Left renal pelvis (tissue), 4 donors: ENCODE data around the gene KLHDC4. TPM values are rescaled to one million over a fixed set of nuclear protein-coding genes. Genes with fewer than 3 reads are reported as not detected.

ENCODE experiments used
- DNase-seq, 4 donors: peaks; one replicate each; pipeline ENCODE4 v3.0.0-alpha.2; 2013; ENCODE audit warnings: low read depth in 4 of 4, low spot score in 3 of 4
- polyA plus RNA-seq, 4 donors: library from polyadenylated mRNA; unstranded; fragments of 120-200 nt; gene quantifications; one replicate each; pipeline ENCODE4 v1.2.1, GENCODE V29; 2013; ENCODE audit not compliant: insufficient read length in 4 of 4

Gene KLHDC4
- polyA plus RNA-seq, 4 donors, result 20.7 to 42.1 (median 24.9) TPM

DNA sequence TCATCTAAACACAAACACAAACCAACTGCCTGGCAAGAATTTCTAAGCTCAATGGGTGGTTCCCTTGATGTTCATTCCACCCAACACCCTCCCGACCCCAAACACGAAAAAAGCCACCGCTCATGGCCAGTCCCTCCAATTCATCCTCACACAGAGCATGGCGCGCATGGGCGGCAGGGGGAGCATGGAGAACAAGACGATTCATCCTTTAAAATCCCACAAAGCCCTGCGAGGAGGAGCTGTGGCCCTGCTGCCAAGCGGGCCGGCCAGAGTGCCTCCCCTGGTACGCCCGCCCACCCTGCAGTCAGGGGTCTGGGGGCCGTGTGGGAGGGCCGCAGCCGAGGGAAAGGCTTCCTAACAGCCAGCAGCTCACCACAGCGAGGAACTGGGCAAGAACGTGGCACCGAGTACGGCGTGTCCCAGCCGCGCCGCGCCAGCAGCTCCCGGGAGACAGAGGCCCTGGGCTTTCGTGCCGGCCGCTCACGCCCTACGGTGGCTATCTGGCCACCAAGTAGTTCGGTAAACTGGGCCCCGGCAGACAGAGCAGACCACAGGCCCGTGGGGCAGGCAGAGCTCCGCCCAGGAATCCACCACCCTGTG lies 60.9 kb downstream of the KLHDC4 start:
- DNase-seq, result no peak

GRCh38 chr16:87703835-87704375 lies 61.9 kb downstream of the KLHDC4 start:
- DNase-seq, result no peak

- no peak for DNase-seq
These were observed 62.7 kb downstream of the KLHDC4 start for GRCh38 chr16:87703071-87703470.

GRCh38 chr16:87702325-87702811 lies 63.4 kb downstream of the KLHDC4 start:
- DNase-seq, result no peak

DNA sequence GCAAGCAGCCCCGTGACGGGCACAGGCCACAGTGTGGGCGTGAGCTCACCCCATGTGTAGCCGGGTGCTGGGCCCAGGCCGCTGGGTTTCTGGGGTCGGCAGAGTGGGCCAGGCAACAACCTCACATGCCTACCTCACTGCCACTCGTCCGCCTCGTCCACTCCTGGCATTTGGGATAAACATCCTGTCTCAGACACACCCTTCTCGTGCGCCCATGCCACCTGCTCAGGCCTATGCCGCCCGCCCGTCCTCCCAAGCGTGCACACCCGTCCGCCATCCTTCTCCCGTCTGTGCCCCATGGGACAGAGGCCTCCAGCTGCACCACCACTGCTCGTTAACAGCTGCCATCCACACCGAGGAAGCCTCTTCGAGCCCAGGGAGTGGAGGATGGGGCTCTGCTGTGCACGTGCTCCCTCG lies 64.3 kb downstream of the KLHDC4 start:
- no peak for DNase-seq

- DNase-seq, result no peak
These were observed 64.7 kb downstream of the KLHDC4 start for GRCh38 chr16:87701078-87701460.

DNA sequence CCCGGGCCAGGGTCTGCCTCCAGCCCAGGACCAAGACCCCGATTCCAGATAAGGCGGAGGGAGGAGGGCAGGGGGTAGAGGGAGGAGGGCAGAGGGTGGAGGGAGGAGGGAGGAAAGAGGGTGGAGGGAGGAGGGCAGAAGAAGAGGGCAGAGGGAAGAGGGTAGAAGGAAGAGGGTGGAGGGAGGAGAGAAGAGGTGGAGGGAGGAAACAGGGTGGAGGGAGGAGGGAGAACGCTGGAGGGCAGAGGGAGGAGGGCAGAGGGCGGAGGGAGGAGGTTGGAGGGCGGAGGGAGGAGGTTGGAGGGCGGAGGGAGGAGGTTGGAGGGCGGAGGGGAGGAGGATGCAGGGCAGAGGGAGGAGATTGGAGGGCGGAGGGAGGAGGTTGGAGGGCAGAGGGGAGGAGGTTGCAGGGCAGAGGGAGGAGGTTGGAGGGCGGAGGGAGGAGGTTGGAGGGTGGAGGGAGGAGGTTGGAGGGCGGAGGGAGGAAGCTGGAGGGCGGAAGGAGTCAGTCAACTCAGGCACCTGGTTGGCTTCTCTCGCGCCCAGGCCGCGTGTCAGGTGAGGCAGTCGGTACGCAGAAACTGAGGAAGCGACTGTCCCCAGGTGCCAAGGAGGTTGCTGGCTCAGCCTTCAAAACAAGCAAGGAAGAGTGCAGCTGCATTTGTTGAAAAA lies 65.2 kb downstream of the KLHDC4 start:
- DNase-seq, result no peak

DNA sequence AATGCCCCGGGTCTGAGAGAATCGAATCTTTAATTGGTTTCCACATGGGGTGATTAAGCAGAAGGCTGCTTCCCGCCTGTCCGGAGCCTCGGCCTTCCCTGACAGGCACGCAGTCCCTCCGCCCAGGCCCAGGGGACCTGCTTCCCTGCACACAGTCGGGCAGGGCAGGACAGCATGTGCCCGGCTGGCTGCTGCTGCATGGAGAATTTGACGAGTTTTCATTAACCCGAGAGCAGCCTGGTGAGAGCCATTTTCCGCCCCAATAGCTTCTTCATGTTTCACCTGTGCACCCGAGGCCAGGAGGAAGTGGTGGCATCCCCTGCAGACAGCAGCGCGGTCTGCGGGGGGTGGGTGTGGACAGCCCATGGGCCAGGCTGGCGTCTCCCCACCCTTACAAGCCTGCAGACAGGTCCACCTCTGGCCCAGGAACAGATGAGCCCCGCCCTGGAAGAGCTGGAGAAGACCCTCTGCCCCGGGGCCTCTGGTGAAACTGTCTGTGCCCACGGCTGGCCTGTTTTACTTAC lies 67.0 kb downstream of the KLHDC4 start:
- DNase-seq, result no peak

- DNase-seq, result no peak
These were observed 67.5 kb downstream of the KLHDC4 start for GRCh38 chr16:87698241-87698640.

GRCh38 chr16:87697792-87698191 lies 68.0 kb downstream of the KLHDC4 start:
- DNase-seq, result no peak

- no peak for DNase-seq
These were observed 68.5 kb downstream of the KLHDC4 start for GRCh38 chr16:87697256-87697655.

GRCh38 chr16:87696726-87697125 lies 69.1 kb downstream of the KLHDC4 start:
- DNase-seq, result no peak

GRCh38 chr16:87695534-87695933 lies 70.3 kb downstream of the KLHDC4 start:
- no peak for DNase-seq

GRCh38 chr16:87694441-87695125 lies 71.2 kb downstream of the KLHDC4 start:
- no peak for DNase-seq

- no peak for DNase-seq
These were observed 72.0 kb downstream of the KLHDC4 start for GRCh38 chr16:87693827-87694226.

GRCh38 chr16:87692756-87693155 lies 73.0 kb downstream of the KLHDC4 start:
- no peak for DNase-seq

GRCh38 chr16:87692176-87692575 lies 73.6 kb downstream of the KLHDC4 start:
- no peak for DNase-seq

DNA sequence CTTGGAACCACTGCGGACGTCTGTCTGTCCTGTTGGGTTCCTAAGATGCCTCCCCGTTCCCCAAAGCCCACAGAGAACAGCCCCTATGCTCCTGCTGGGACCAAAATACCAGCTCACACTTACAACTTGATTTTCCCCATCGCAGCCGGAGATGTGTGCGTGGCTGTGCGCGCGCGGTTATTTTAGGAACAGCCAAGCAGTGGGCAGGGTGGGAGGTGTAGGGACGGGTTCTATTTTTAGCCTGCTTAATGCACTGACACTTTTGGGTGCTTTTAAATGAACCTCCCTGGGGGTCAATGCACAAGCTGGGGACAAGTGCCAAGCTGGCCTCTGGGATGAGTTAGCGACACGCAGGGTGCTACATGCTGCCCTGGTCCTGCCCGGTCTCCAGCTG lies 74.1 kb downstream of the KLHDC4 start:
- no peak for DNase-seq

DNA sequence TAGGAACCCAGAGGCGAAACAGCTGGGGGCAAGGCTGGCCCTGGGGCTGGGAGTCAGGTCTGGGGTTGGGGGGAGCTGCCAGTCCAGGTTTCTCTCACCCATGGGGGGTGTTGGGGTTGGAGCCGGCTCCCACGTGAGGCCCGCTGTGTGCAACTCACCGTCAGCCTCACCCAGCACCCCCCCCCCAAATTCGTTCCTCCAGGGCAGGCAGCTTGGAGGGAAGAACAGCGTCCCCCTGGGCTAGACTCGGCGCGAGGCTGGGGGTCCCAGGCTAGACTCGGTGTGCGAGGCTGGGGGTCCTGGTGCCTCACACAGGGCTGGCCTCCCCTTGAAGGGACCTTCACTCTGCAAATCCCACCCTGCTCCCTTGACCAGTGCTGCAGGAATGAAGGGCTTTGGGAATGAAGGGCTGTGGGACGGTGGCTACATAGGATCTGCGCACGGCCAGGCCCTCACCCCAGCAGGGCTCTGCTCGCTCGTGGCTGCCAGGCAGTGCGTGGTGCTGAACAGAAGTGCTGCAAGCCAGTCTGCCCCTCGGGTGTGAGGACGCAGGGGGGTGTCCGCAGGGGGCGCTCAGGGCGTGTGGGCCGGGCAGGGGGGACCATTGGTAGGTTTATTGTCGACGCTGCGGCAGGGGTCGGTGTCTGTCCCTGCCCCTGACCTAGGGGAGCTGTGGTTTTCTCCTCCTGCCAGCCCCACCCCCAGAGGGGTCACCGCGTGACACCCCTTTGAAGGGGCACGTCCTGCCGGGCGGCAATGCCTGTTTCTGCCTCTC lies 74.7 kb downstream of the KLHDC4 start:
- no peak for DNase-seq

DNA sequence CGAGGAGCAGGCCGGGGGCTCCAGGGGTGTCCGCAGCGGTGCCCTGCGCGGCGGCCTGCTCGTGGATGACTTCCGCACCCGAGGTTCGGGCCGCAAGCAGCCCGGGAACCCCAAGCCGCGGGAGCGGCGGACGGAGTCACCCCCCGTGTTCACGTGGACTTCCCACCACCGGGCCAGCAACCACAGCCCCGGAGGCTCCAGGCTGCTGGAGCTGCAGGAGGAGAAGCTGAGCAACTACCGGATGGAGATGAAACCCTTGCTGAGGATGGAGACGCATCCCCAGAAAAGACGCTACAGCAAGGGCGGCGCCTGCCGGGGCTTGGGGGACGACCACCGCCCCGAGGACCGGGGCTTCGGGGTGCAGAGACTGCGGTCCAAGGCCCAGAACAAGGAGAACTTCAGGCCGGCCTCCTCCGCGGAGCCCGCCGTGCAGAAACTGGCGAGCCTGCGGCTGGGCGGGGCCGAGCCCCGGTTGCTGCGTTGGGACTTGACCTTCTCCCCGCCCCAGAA lies 75.8 kb downstream of the KLHDC4 start:
- DNase-seq, result no peak
